ENCODE data around the gene FAM83G.

Gene FAM83G

GRCh38 chr17:18920911-18921441 is 83.6 kb downstream of the FAM83G start:
- H3K4me3 ChIP-seq (ENCODE audit: low read depth, low read length) = no peak overlapping the region

DNA sequence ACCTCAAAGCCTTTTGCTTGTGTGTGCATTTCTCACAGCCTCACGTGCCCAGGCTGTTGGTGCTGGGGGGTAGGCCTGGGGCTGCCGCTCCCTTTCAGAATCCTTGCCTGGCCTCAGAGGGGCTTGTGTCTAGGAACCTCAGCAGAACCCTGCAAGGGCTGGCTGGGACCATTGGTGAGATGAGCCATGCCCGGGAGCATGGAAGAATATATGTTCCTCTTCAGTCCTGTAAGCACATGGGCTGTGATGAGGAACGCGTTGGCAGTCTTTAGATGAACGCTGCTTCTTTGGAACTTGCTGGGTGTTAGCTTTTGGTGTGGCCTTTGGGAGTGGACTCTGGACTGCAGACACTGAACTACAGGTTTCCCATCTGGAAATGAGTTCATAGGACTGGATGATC is 84.6 kb downstream of the FAM83G start:
- TF ChIP-seq, protein P1, sequence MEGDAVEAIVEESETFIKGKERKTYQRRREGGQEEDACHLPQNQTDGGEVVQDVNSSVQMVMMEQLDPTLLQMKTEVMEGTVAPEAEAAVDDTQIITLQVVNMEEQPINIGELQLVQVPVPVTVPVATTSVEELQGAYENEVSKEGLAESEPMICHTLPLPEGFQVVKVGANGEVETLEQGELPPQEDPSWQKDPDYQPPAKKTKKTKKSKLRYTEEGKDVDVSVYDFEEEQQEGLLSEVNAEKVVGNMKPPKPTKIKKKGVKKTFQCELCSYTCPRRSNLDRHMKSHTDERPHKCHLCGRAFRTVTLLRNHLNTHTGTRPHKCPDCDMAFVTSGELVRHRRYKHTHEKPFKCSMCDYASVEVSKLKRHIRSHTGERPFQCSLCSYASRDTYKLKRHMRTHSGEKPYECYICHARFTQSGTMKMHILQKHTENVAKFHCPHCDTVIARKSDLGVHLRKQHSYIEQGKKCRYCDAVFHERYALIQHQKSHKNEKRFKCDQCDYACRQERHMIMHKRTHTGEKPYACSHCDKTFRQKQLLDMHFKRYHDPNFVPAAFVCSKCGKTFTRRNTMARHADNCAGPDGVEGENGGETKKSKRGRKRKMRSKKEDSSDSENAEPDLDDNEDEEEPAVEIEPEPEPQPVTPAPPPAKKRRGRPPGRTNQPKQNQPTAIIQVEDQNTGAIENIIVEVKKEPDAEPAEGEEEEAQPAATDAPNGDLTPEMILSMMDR (IDR thresholded peaks at IDR 0.05; ENCODE audit: borderline replicate concordance, insufficient read depth, low read depth, low read length) = no peak
- no peak overlapping the region for H3K4me3 ChIP-seq (ENCODE audit: low read depth, low read length)

More at GRCh38 chr17:18920911-18921441, 83.6 kb downstream of the FAM83G start:
- TF ChIP-seq, protein P1 (IDR thresholded peaks at IDR 0.05; ENCODE audit: borderline replicate concordance, insufficient read depth, low read depth, low read length) = no peak
